SK-N-SH treated with all-trans-retinoic acid at 6 μM for 48 hours (cell line): ENCODE measurements around the gene PGR.

Source experiments
- ATAC-seq: fragments of 200-7000 bp; cut with Tn5 transposase; 3 replicates; pipeline ENCODE4 v1.9.1; 2020; ENCODE audit warnings: mild to moderate bottlenecking, moderate library complexity
- ARNTL ChIP-seq: fragments of 450-650 bp; formaldehyde crosslinking; IDR thresholded peaks from 2 replicates; pipeline ENCODE4 v1.5.0; 2020; ENCODE audit warnings: low read depth, mild to moderate bottlenecking, moderate library complexity, borderline replicate concordance
- BACH2 ChIP-seq: fragments of 250-450 bp; sonication (Bioruptor Pico); IDR thresholded peaks from 2 replicates; pipeline ENCODE4 v1.9.0; 2021; ENCODE audit warnings: mild to moderate bottlenecking, borderline replicate concordance
- CSDC2 ChIP-seq: fragments of 250-450 bp; sonication (Bioruptor Pico); IDR thresholded peaks from 2 replicates; pipeline ENCODE4 v1.5.0; 2020; ENCODE audit warnings: mild to moderate bottlenecking, moderate library complexity
- ESRRG ChIP-seq: fragments of 250-450 bp; sonication (Bioruptor Pico); IDR thresholded peaks from 2 replicates; pipeline ENCODE4 v1.6.1; 2021; ENCODE audit warnings: mild to moderate bottlenecking
- GLIS3 ChIP-seq: fragments of 250-450 bp; sonication (Bioruptor Pico); IDR thresholded peaks from 2 replicates; pipeline ENCODE4 v1.5.0; 2020; ENCODE audit warnings: mild to moderate bottlenecking, moderate library complexity
- ISL1 ChIP-seq: fragments of 250-450 bp; sonication (Bioruptor Pico); IDR thresholded peaks from 2 replicates; pipeline ENCODE4 v2.1.2; 2022; ENCODE audit warnings: mild to moderate bottlenecking, moderate library complexity
- OSR1 ChIP-seq: fragments of 250-450 bp; sonication (Bioruptor Pico); IDR thresholded peaks from 2 replicates; pipeline ENCODE4 v1.8.0; 2022; ENCODE audit warnings: moderate library complexity, mild to moderate bottlenecking, inconsistent platforms
- PPARA ChIP-seq: fragments of 250-450 bp; sonication (Bioruptor Pico); IDR thresholded peaks from 2 replicates; pipeline ENCODE4 v1.5.0; 2020; ENCODE audit warnings: mild to moderate bottlenecking, borderline replicate concordance
- RARB ChIP-seq: fragments of 250-450 bp; sonication (Bioruptor Pico); IDR thresholded peaks from 2 replicates; pipeline ENCODE4 v1.8.0; 2021; ENCODE audit warnings: mild to moderate bottlenecking, moderate library complexity
- SNAI2 ChIP-seq: fragments of 250-450 bp; sonication (Bioruptor Pico); IDR thresholded peaks from 2 replicates; pipeline ENCODE4 v1.5.0; 2020; ENCODE audit warnings: mild to moderate bottlenecking, moderate library complexity
- TCF4 ChIP-seq: fragments of 250-450 bp; sonication (Bioruptor Pico); IDR thresholded peaks from 2 replicates; pipeline ENCODE4 v1.8.0; 2021; ENCODE audit warnings: mild to moderate bottlenecking, moderate library complexity, borderline replicate concordance
- TOX ChIP-seq: fragments of 250-450 bp; sonication (Bioruptor Pico); IDR thresholded peaks from 2 replicates; pipeline ENCODE4 v1.8.0; 2021; ENCODE audit warnings: mild to moderate bottlenecking, moderate library complexity, borderline replicate concordance
- ZC3H10 ChIP-seq: fragments of 250-450 bp; sonication (Bioruptor Pico); IDR thresholded peaks from 2 replicates; pipeline ENCODE4 v1.5.1; 2021; ENCODE audit warnings: mild to moderate bottlenecking, moderate library complexity
- ZFP3 ChIP-seq: fragments of 250-450 bp; sonication (Bioruptor Pico); IDR thresholded peaks from 2 replicates; pipeline ENCODE4 v1.5.0; 2020; ENCODE audit warnings: mild to moderate bottlenecking, moderate library complexity
- ZFP30 ChIP-seq: fragments of 450-650 bp; formaldehyde crosslinking; IDR thresholded peaks from 2 replicates; pipeline ENCODE4 v1.5.0; 2022; ENCODE audit warnings: mild to moderate bottlenecking, moderate library complexity
- ZNF565 ChIP-seq: fragments of 450-650 bp; formaldehyde crosslinking; conservative IDR thresholded peaks from 2 replicates; pipeline ENCODE4 v1.5.0; 2020; ENCODE audit warnings: low read depth, mild to moderate bottlenecking, moderate library complexity
- ZNF70 ChIP-seq: fragments of 450-650 bp; formaldehyde crosslinking; IDR thresholded peaks from 2 replicates; pipeline ENCODE4 v1.5.0; 2020; ENCODE audit warnings: mild to moderate bottlenecking, moderate library complexity
- ZNF8 ChIP-seq: fragments of 450-650 bp; formaldehyde crosslinking; IDR thresholded peaks from 2 replicates; pipeline ENCODE4 v1.5.0; 2020; ENCODE audit warnings: mild to moderate bottlenecking, moderate library complexity
- TF ChIP-seq, protein P1 (sequence below): fragments of 250-450 bp; sonication (Bioruptor Pico); IDR thresholded peaks from 2 replicates; pipeline ENCODE4 v1.5.0; 2020; ENCODE audit warnings: mild to moderate bottlenecking, moderate library complexity
- TF ChIP-seq, protein P2 (sequence below): fragments of 250-450 bp; sonication (Bioruptor Pico); IDR thresholded peaks from 2 replicates; pipeline ENCODE4 v1.5.1; 2020; ENCODE audit warnings: low read depth, mild to moderate bottlenecking, moderate library complexity
- TF ChIP-seq, protein P3 (sequence below): fragments of 250-450 bp; sonication (Bioruptor Pico); IDR thresholded peaks from 2 replicates; pipeline ENCODE4 v1.8.0; 2020; ENCODE audit warnings: mild to moderate bottlenecking, moderate library complexity, borderline replicate concordance
- TF ChIP-seq, protein P4 (sequence below): fragments of 250-450 bp; sonication (Bioruptor Pico); IDR thresholded peaks from 2 replicates; pipeline ENCODE4 v1.8.0; 2021; ENCODE audit warnings: low read depth, mild to moderate bottlenecking, moderate library complexity, borderline replicate concordance
- TF ChIP-seq, protein P5 (sequence below): fragments of 250-450 bp; sonication (Bioruptor Pico); IDR thresholded peaks from 2 replicates; pipeline ENCODE4 v1.5.1; 2021; ENCODE audit warnings: mild to moderate bottlenecking, moderate library complexity

The PGR gene

DNA sequence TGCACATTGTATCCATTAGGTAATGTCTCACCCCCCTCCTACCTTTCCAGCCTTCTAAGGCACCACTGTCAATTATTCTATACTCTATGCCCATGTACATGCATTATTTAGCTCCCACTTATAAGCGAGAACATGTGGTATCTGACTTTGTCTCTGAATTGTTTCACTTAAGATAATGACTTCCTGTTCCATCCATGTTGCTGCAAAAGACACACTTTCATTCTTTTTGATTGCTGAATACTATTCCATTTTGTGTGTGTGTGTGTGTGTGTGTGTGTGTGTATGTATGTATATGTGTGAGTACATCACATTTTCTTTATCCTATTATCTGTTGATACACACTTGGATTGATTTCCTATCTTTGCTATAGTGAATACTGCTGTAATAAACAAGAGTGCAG is 84.2 kb downstream of the PGR start:
- TF ChIP-seq, protein P1, sequence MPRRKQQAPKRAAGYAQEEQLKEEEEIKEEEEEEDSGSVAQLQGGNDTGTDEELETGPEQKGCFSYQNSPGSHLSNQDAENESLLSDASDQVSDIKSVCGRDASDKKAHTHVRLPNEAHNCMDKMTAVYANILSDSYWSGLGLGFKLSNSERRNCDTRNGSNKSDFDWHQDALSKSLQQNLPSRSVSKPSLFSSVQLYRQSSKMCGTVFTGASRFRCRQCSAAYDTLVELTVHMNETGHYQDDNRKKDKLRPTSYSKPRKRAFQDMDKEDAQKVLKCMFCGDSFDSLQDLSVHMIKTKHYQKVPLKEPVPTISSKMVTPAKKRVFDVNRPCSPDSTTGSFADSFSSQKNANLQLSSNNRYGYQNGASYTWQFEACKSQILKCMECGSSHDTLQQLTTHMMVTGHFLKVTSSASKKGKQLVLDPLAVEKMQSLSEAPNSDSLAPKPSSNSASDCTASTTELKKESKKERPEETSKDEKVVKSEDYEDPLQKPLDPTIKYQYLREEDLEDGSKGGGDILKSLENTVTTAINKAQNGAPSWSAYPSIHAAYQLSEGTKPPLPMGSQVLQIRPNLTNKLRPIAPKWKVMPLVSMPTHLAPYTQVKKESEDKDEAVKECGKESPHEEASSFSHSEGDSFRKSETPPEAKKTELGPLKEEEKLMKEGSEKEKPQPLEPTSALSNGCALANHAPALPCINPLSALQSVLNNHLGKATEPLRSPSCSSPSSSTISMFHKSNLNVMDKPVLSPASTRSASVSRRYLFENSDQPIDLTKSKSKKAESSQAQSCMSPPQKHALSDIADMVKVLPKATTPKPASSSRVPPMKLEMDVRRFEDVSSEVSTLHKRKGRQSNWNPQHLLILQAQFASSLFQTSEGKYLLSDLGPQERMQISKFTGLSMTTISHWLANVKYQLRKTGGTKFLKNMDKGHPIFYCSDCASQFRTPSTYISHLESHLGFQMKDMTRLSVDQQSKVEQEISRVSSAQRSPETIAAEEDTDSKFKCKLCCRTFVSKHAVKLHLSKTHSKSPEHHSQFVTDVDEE = no peak
- no peak for TF ChIP-seq RARB (CRISPR knock-in tag)
- no peak for TF ChIP-seq SNAI2 (CRISPR knock-in tag)
- no peak for TF ChIP-seq TOX (CRISPR knock-in tag)
- no peak for TF ChIP-seq ARNTL
- TF ChIP-seq, protein P2, sequence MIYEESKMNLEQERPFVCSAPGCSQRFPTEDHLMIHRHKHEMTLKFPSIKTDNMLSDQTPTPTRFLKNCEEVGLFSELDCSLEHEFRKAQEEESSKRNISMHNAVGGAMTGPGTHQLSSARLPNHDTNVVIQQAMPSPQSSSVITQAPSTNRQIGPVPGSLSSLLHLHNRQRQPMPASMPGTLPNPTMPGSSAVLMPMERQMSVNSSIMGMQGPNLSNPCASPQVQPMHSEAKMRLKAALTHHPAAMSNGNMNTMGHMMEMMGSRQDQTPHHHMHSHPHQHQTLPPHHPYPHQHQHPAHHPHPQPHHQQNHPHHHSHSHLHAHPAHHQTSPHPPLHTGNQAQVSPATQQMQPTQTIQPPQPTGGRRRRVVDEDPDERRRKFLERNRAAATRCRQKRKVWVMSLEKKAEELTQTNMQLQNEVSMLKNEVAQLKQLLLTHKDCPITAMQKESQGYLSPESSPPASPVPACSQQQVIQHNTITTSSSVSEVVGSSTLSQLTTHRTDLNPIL = no peak
- no peak for TF ChIP-seq ISL1 (CRISPR knock-in tag)
- no peak for TF ChIP-seq ZC3H10 (CRISPR knock-in tag)
- no peak for TF ChIP-seq GLIS3 (CRISPR knock-in tag)
- TF ChIP-seq, protein P3, sequence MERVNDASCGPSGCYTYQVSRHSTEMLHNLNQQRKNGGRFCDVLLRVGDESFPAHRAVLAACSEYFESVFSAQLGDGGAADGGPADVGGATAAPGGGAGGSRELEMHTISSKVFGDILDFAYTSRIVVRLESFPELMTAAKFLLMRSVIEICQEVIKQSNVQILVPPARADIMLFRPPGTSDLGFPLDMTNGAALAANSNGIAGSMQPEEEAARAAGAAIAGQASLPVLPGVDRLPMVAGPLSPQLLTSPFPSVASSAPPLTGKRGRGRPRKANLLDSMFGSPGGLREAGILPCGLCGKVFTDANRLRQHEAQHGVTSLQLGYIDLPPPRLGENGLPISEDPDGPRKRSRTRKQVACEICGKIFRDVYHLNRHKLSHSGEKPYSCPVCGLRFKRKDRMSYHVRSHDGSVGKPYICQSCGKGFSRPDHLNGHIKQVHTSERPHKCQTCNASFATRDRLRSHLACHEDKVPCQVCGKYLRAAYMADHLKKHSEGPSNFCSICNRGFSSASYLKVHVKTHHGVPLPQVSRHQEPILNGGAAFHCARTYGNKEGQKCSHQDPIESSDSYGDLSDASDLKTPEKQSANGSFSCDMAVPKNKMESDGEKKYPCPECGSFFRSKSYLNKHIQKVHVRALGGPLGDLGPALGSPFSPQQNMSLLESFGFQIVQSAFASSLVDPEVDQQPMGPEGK (CRISPR knock-in tag) = no peak
- no peak for TF ChIP-seq ZFP3 (CRISPR knock-in tag)
- TF ChIP-seq BACH2 = no peak
- no peak for ATAC-seq

DNA sequence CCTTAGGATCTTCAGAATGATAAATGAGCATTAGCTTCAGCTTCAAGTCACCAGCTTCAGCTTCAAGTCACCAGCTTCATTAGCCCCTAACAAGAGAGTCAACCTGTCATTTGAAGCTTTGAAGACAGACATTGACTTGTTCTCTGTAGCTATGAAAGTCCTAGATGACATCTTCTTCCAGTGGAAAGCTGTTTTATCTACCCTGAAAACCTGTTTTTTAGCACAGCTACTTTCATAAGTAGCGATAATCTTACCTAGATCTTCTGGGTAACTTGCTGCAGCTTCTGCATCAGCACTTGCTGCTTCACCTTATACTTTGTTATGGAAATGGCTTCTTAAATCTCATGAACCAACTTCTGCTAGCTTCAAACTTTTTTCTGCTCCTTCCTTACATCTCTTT is 85.7 kb downstream of the PGR start:
- TF ChIP-seq RARB (CRISPR knock-in tag) (no peak), ISL1 (CRISPR knock-in tag) (no peak), GLIS3 (CRISPR knock-in tag) (no peak), PPARA (CRISPR knock-in tag) (no peak), ZC3H10 (CRISPR knock-in tag) (no peak), ZFP30 (CRISPR knock-in tag) (no peak), ARNTL (no peak), ESRRG (CRISPR knock-in tag) (no peak), BACH2 (no peak), TCF4 (no peak), ZNF565 (CRISPR knock-in tag) (no peak), SNAI2 (CRISPR knock-in tag) (no peak), OSR1 (CRISPR knock-in tag) (no peak), TOX (CRISPR knock-in tag) (no peak), ZNF8 (no peak)
- TF ChIP-seq, protein P4, sequence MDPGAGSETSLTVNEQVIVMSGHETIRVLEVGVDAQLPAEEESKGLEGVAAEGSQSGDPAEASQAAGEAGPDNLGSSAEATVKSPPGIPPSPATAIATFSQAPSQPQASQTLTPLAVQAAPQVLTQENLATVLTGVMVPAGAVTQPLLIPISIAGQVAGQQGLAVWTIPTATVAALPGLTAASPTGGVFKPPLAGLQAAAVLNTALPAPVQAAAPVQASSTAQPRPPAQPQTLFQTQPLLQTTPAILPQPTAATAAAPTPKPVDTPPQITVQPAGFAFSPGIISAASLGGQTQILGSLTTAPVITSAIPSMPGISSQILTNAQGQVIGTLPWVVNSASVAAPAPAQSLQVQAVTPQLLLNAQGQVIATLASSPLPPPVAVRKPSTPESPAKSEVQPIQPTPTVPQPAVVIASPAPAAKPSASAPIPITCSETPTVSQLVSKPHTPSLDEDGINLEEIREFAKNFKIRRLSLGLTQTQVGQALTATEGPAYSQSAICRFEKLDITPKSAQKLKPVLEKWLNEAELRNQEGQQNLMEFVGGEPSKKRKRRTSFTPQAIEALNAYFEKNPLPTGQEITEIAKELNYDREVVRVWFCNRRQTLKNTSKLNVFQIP = no peak
- TF ChIP-seq, protein P5, sequence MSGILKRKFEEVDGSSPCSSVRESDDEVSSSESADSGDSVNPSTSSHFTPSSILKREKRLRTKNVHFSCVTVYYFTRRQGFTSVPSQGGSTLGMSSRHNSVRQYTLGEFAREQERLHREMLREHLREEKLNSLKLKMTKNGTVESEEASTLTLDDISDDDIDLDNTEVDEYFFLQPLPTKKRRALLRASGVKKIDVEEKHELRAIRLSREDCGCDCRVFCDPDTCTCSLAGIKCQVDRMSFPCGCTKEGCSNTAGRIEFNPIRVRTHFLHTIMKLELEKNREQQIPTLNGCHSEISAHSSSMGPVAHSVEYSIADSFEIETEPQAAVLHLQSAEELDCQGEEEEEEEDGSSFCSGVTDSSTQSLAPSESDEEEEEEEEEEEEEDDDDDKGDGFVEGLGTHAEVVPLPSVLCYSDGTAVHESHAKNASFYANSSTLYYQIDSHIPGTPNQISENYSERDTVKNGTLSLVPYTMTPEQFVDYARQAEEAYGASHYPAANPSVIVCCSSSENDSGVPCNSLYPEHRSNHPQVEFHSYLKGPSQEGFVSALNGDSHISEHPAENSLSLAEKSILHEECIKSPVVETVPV = no peak
- TF ChIP-seq, protein P2 = no peak
- ATAC-seq = no peak

DNA sequence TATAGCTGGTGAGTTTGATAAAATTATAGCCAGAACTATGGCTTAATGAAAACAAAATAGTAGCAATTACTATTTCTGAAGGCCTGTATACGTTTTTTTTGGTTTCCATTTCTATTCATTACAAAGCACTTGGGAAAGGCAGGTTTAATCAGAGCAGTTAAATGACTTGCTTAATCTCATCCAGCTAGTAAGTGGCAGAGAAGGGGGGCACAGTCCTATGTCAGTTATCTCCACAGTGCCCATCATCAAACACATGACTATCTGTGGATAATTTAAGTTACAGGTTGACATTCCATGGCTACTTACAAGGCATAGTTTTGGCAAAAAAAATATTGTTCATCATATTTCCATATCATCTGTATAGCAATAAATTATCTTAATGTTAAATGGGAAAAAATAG is 93.7 kb downstream of the PGR start:
- ATAC-seq = no peak
- TF ChIP-seq CSDC2 (CRISPR knock-in tag) (no peak), ZNF70 (no peak), PPARA (CRISPR knock-in tag) (no peak)
- TF ChIP-seq, protein P4 = no peak
- TF ChIP-seq, protein P5 = no peak
